Panc1 (cell line): ENCODE results near the gene PLB1.

Experiments used
- CTCF ChIP-seq: fragments of 450-650 bp; IDR thresholded peaks from 2 replicates; pipeline ENCODE4 v1.5.1; 2017; ENCODE audit warnings: mild to moderate bottlenecking
- POLR2AphosphoS5 ChIP-seq: IDR thresholded peaks from 2 replicates; pipeline ENCODE4 v1.6.1; 2012; ENCODE audit warnings: mild to moderate bottlenecking, low read depth, low read length, moderate library complexity
- REST ChIP-seq, 2 experiments: IDR thresholded peaks; 2 replicates each; pipeline ENCODE4 v1.6.1; 2011 to 2012; ENCODE audit warnings: low read depth in 2 of 2, control low read depth in 1 of 2, low read length in 1 of 2, mild to moderate bottlenecking in 1 of 2, moderate library complexity in 1 of 2; ENCODE audit not compliant: insufficient read depth in 1 of 2
- TCF7L2 ChIP-seq: IDR thresholded peaks from 2 replicates; pipeline ENCODE4 v1.6.1; 2011; ENCODE audit warnings: mild to moderate bottlenecking, low read depth, low read length, inconsistent platforms

GRCh38 chr2:28465148-28465885, 30.5 kb upstream of the PLB1 start:
- TF ChIP-seq REST (IDR thresholded peaks at IDR 0.05; ENCODE audit: insufficient read depth in 1 of 2, low read depth in 2 of 2, low read length in 1 of 2) (no peak), CTCF (no peak), POLR2AphosphoS5 (no peak), TCF7L2 (no peak)
